Embryonic facial prominence (tissue), 1 donor: ENCODE data around the gene FUBP3.
"Not testable (repeated sequence)": the region's sequence is repeated elsewhere in the genome, so short reads cannot be mapped to it uniquely, and the experiment has no call there.

Experiments used
- DNase-seq: peaks from one replicate; pipeline ENCODE4 v3.0.0-alpha.2; 2016; ENCODE audit errors: extremely low spot score

FUBP3 gene

GRCh38 chr9:130556396-130557076 is 22.8 kb upstream of the FUBP3 start:
- DNase-seq, result no peak

GRCh38 chr9:130557077-130557468 is 22.3 kb upstream of the FUBP3 start:
- DNase-seq, result no peak

DNA sequence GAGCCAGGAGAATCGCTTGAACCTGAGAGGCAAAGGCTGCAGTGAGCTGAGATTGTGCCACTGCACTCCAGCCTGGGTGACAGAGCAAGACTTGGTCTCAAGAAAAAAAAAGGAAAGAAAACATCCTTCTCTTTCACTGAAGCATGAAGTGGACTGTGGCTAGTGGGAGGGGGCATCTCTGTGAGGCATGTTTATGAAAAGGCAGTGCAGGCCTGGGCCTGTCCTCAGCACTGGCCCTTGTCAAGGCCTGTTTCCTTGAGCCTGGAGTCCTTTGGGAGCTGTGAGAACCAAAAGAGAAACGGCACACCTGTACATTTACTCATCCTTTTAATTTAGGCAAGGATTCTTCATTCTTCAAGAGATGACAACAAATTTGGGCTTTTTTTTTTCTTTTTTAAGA is 18.3 kb upstream of the FUBP3 start:
- DNase-seq, result no peak

GRCh38 chr9:130562525-130562924 is 16.9 kb upstream of the FUBP3 start:
- not testable (repeated sequence) for DNase-seq

- no peak for DNase-seq
These were observed 15.6 kb upstream of the FUBP3 start for GRCh38 chr9:130563797-130564196.

GRCh38 chr9:130565792-130566191 is 13.6 kb upstream of the FUBP3 start:
- DNase-seq, result no peak

GRCh38 chr9:130570208-130570607 is 9.2 kb upstream of the FUBP3 start:
- DNase-seq, result no peak

- no peak for DNase-seq
These were observed 3.9 kb upstream of the FUBP3 start for GRCh38 chr9:130575514-130575913.

GRCh38 chr9:130576176-130576575 is 3.2 kb upstream of the FUBP3 start:
- no peak for DNase-seq

GRCh38 chr9:130579738-130580463 is 524 bp downstream of the FUBP3 start:
- no peak for DNase-seq

DNA sequence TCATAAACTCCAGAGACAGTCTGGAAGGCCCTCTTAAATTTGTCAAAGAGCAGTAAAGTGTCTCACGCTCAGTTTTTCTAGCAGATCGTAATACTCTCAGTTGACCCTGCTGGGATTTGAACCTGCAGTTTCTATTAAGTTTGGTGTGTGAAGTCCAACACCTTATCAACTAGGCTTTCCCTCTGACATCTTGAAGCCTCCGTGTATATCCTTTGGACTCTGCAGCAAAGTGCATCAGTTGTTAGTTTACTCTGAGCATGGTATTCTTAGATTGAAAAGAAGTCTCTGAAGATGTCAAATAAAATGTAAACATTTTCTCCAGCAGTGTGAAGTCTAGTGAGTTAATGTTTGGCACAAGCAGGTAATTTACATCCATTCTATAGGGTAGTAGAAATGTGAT is 2.4 kb downstream of the FUBP3 start:
- no peak for DNase-seq

DNA sequence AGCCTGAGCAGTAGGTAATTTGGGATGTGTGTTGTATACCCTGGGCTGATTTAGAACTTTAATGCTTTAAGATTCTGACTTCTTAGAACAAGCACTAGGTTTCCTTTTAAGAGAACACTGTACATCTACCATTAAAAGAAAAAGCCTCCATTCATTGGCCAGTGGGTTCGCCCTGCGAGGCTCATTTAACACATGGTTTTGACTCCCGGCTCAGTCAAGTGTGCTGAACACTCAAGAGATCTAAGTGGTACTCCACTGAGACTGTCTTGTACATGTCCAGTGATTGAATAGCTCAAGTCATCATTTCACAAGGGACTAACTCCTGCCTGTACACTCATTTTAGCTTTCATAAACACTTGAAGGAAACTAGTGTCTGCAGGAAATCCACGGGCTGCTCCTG is 3.9 kb downstream of the FUBP3 start:
- no peak for DNase-seq

GRCh38 chr9:130587921-130588320 is 8.5 kb downstream of the FUBP3 start:
- no peak for DNase-seq

GRCh38 chr9:130588416-130588815 is 9.0 kb downstream of the FUBP3 start:
- DNase-seq, result no peak

GRCh38 chr9:130589754-130590153 is 10.4 kb downstream of the FUBP3 start:
- no peak for DNase-seq

DNA sequence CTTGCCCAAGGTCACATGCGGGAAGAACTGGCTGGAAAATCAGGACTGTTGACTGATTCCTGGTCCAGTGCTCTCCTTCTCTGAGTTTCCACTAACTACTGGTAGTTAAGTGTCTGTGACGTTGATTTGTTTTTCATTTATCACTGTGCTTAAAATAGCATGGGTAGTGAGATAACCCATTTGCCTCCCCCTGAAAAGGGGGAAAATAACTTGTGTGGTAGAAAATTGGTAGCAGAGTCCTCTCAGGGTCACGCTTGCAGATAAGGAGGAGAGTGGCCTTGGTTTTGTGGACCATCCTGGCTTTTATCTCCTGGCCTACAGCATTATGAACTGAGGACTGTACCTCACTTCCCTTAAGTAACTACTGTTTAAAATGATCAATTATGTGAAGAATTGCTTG is 10.9 kb downstream of the FUBP3 start:
- no peak for DNase-seq

DNA sequence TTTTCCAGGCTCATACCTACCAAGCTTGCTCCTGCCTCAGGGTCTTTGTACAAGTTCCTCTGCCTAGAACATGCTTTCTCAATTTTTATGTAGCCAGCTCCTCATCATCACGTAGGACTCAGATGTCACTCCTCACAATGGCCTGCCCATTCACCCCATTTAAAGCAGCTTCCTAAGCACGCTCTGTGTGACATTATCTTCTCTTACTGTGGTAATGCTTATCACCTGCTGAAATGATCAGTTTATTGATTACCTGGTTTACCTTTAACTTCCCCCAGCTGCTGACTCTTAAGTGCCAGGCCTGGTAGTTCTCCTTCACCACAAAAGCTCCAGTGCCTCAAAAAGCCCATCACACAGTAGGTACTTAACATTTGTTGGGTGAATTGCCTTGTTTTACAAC is 13.6 kb downstream of the FUBP3 start:
- no peak for DNase-seq

- no peak for DNase-seq
These were observed 17.9 kb downstream of the FUBP3 start for GRCh38 chr9:130597228-130597627.

DNA sequence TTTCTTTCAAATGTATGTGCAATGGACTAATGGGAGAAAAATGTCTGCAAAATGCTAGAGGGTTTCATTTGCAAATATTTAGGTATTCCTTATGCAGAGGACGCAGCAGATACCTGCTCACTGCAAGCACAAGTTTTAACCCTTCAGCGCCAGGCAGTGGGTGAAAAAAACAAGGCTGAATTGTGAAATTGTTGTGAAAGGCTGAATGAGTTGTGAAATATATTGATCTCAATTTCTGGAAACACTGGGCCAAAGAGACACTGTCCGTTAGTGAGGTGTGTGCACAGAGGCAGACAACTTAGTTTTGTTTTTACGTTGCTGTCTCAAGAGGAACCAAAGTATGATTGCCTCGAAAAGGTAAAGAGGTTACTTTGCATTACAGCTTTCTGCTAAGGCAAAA is 18.8 kb downstream of the FUBP3 start:
- no peak for DNase-seq

DNA sequence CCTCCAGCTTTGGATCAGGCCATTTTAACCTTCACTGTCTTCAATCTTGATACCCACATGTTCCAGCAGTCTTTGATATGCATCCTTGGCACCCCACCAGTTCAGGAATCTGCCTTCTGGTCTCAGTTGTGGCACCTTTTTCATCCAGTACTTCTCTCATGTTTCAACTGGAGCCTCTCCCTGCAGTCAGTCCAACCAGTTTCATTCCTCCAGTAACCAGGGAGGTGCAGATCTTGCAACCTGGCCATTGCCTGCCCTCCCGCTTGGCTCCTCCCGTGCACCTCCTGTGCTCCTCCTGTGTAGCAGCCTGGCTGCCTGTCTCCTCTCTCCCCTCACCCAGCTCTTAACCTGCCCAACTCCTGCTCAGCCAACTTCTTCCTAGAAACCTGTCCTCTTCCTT is 20.2 kb downstream of the FUBP3 start:
- DNase-seq, result no peak

- no peak for DNase-seq
These were observed 21.7 kb downstream of the FUBP3 start for GRCh38 chr9:130601100-130601499.

GRCh38 chr9:130604295-130604694 is 24.9 kb downstream of the FUBP3 start:
- DNase-seq, result no peak

- DNase-seq, result no peak
These were observed 27.7 kb downstream of the FUBP3 start for GRCh38 chr9:130606887-130607600.
